SKM-1 (cell line): Measurements from ENCODE around the gene CPZ.

Source experiments
- DNase-seq: peaks from one replicate; lab custom pipeline; 2025; ENCODE audit not compliant: unreplicated experiment; lab: John Stamatoyannopoulos, UW

Gene CPZ

DNA sequence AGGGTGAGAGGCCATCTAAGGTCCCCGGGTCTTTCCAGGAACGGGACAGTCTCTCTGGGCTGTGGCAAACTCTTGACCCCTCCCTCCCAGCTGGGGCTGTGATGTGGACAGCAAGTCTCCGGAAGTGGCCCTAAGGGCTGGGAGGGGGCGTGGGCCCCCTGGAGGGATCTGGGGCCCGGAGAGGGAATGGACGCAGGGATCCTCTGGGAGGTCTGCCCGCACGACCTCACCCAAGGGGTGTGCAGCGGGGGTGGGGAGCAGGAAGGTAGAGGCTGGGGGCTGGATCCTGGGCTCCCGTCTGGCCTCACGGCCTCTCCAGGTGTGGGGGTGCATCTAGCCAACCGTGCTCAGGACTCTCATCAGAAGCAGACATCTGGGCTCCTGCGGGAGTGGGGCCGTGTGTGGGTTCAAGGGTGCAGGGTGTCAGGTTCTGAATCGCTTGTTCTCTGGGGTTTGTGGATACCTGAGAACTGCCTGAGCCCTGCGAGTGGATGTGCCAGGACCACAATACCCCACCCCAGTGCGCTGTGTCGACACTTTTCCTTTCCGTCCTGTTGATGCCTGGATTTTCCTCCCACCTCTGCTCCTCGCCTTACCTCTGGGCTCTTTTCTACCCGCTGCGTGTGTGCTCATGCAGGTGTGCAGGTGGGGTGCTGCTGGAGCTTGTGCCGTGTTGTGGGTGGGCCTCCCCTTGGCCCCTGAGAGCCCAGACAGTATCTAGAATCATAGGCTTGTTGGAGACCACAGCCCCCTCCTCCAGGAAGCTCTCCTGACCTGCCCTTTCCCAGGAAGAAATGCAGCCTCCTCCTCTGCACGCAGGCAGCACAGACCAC, 915 bp downstream of the CPZ start:
- no peak for DNase-seq

- DNase-seq, result peak; percentile 63
Measured at GRCh38 chr4:8594097-8595038, 1.8 kb downstream of the CPZ start.

- no peak for DNase-seq
Measured at GRCh38 chr4:8595237-8596087, 2.9 kb downstream of the CPZ start.

DNA sequence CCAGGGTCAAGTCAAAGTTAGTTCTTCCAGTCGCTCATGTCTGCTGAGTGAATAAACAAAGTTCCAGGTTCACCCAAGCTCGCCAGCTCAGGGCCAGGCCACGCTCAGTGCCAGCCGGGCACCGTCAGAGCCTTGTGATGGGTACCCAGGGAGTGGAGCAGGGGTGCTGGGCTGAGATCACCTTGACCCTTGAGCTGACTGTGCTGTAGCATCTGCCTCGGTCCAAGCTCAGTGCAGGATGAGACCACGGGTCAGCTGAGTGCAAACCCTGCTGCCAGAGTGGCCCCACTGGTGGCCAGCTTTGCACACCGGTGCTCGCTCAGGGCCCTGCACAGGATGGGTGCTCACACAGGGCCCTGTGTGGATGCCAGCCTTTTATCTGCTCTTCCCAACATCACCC, 4.3 kb downstream of the CPZ start:
- no peak for DNase-seq

DNA sequence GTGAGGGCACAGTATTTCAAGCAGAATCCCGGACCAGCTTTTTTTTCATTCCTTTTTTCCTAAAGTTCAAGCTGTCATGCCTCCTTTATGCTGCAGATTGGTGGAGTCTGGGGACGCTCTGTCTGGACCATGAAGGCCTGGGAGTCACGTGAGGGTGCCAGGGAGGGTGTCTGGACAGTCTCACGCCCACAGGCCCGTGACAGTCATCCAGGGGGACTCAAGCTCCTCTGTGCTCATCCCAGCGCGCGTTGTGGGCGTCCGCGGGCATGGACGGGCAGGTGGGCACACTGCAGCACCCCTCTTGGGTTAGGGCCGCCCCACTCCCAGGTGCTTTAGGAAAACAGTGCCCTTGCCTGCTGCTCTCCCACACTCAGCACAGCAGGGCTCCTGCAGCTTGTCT, 4.8 kb downstream of the CPZ start:
- DNase-seq, result no peak

GRCh38 chr4:8597791-8598190, 5.2 kb downstream of the CPZ start:
- DNase-seq, result no peak

- DNase-seq, result no peak
Measured at GRCh38 chr4:8598391-8599090, 6.0 kb downstream of the CPZ start.

- no peak for DNase-seq
Measured at GRCh38 chr4:8599091-8599460, 6.5 kb downstream of the CPZ start.

- DNase-seq, result no peak
Measured at GRCh38 chr4:8599657-8600056, 7.1 kb downstream of the CPZ start.

DNA sequence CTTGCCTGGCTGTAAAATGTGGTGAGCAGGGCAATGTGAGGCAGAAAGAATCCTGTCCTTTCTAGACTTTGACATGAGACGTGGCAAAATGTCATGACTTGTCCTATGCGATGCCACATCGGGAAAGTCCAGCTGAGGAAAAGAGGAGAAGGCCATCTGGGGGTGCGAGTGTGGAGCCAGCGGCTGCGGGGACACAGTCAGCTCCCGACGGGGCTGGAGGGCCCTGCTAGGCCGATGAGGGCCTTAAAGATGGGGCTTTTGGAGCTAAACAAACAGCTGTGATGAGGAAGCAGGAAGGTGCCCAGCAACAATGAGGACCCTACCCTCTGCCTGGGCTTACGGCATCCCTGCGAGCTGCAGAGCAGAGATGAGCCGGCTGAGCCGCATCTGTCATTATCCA, 7.7 kb downstream of the CPZ start:
- no peak for DNase-seq

- no peak for DNase-seq
Measured at GRCh38 chr4:8600686-8601085, 8.1 kb downstream of the CPZ start.

DNA sequence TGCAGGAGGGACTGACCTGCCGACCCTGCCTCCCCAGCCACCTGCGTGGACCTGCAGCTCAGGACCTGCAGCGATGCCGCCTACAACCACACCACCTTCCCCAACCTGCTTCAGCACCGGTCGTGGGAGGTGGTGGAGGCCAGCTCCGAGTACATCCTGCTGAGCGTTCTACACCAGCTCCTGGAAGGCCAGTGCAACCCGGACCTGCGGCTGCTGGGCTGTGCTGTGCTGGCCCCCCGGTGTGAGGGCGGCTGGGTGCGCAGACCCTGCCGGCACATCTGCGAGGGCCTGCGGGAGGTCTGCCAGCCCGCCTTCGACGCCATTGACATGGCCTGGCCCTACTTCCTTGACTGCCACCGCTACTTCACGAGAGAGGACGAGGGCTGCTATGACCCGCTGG, 8.5 kb downstream of the CPZ start:
- DNase-seq, result no peak

DNA sequence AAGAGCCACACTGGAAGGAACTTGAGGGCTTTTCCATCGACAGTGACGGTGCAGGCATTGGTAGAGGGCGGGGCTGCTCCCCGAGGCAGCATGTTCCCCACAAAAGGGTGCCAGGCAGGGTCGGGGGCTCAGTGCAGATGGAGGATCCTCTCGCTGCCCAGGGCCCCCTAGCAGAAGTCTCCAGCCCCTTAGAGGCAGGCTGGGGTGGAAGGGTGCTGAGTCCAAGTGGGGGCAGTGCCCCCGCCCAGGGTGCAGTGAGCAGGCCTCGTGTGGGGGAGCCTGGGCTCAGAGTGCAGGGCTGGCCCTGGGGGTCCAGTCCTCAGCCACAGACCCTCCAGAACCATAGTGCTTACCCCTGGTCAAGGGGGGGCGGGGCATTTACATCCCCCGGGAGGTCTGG, 9.0 kb downstream of the CPZ start:
- DNase-seq, result no peak

DNA sequence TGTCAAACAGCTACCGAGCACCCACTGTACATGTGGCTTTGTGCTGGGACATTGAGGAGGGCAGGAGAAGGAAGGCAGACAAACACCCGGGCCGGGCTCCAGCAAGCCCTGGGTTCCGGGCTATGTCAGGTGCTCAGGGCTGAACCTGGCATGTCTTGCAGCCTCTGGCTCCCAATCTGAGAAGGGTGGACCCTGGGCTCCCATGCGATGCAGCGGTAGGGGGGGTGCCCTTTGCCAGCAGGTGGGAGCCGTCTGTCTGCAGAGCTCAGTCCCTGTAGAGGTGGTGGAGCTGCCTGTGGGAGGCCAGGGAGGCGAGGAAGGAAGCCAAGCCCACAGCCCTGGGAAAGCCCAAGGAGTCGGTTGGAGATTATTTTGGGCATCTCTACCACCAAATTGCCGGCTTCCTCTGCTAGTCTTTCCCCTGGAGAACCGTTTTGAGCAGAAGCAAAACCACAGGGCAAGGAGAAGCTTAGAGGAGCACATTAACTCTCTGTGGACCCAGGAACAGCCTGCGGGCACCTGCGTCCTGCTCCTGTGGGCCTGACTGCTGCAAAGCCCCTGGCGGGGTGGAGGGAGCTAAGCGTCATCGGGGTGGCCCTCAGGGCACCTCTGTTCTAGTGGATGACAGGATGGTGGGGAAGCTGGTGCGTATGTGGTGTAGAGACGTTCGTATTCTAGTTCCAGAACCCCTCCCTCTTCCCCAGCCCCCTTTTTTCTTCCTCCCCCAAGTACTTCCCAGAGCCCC, 10.3 kb downstream of the CPZ start:
- DNase-seq, result no peak

- no peak for DNase-seq
Measured at GRCh38 chr4:8603931-8604330, 11.4 kb downstream of the CPZ start.

DNA sequence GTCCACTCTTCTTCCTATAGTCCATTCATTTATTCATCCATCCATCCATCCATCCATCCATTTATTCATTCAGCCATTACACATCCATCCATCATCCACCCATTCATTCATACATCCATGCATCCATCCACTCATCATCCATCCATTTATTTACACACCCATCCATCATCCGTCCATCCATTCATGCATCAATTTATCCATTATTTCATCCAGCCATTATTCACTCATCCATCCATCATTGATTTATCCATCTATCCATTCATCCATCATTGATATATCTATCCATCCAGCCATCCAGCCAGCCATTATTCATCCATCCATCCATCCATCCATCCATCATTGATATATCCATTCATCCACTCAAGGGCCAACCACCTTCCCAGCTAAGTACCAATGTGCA, 12.7 kb downstream of the CPZ start:
- DNase-seq, result no peak

DNA sequence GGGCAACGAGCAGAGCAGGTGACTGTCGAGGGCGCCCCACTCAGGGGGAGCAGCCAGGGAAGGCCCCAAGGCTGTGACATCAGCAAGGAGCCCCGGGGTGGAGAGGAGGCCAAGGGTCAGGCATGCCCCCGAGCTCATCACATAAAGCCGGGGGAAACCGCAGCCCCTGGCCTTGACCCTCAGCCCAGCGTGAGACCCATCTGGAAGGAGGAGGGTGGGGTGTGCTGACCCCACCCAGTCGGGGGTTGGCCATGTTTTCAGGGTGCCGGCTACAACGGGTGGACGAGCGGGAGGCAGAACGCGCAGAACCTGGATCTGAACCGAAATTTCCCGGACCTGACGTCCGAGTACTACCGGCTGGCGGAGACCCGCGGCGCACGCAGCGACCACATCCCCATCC, 13.9 kb downstream of the CPZ start:
- no peak for DNase-seq

DNA sequence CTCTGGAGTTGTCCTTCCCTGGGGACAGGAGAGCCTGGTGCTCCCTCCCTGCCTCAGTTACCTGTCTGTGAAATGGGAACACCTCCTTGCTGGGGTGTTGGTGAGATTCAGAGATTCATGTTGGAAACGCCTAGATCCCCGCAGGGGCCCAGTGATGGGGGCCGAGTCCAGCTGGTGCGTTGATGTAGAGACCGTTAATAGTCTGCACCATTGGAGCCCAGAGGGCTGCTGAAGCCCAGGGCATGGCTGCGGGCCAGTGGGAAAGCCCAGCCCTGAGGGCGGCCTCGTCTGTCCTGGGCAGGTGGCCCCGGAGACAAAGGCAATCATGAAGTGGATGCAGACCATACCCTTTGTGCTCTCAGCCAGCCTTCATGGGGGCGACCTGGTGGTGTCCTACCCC, 14.4 kb downstream of the CPZ start:
- no peak for DNase-seq

GRCh38 chr4:8607603-8608481, 15.3 kb downstream of the CPZ start:
- no peak for DNase-seq
